GM18861 (cell line): Measurements from ENCODE around the gene ARL4C.
"Not testable (repeated sequence)": the region's sequence is repeated elsewhere in the genome, so short reads cannot be mapped to it uniquely, and the experiment has no call there.

Source experiments
- ATAC-seq: cut with Tn5 transposase; IDR thresholded peaks from one replicate; pipeline ENCODE4 v1.9.1; 2021; ENCODE audit not compliant: unreplicated experiment

Gene ARL4C

DNA sequence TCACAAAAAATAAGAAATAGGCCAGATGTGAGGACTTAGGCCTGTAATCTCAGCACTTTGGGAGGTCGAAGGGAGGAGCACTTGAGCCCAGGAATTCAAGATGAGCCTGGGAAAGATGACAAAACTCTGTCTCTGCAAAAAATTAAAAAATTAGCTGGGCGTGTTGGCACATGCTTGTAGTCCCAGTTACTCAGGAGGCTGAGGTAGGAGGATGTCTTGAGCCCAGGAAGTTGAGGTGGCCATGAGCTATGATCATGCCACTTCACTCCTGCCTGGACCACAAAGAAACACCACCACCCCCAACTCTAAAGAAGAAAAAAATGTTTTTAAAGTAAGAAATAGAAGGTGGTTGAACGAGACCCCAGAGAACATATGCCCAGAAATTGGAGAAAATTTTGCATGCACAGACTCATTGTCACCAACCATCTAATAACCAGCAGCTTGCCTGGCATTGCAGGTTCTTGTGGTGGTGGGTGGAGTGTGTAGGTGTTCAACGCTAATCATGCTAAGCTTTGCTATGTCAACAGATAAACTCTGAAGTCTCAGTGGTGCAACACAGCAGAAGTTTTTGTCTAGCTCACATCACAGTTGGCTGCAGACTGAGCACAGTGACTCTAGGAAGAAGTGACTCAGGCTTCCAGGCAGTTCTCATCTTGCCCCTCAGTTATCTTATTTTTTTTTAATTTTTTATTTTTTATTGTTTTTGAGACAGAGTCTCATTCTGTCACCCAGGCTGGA, 18.6 kb downstream of the ARL4C start:
- no peak for ATAC-seq

DNA sequence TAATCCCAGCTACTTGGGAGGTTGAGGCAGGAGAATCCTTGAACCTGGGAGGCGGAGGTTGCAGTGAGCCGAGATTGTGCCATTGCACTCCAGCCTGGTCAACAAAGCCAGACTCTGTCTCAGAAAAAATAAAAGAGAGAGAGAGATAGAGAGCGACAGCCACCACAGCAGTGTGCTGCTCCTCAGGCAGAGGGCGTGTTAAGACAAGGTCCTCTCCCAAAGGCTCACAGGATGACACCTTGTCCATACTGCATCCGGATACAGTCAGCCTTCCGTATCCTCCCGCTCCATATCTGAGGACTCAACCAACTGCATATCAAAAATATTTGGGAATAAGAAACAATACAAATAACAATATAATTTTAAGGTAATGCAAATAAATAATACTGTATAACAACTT, 20.1 kb downstream of the ARL4C start:
- ATAC-seq = no peak

DNA sequence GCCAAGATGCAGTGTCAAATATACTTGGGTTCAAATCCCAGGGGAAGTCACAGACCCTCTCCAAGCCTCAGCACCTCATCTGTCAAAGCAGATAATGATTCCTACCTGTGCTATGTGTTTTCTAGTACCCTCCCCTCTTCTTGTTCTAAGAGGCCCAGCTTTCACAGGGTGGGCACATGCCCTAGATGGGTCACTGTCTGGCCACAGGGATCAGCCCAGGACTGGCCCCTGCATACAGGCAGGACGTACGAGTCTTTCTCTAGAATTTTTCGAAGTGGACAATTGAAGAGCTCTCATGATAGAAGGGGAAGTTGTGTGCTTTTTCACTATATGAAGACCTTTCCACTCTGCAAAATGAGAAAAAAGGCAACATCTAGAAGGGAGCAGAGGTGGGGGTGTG, 22.2 kb downstream of the ARL4C start:
- ATAC-seq = no peak

DNA sequence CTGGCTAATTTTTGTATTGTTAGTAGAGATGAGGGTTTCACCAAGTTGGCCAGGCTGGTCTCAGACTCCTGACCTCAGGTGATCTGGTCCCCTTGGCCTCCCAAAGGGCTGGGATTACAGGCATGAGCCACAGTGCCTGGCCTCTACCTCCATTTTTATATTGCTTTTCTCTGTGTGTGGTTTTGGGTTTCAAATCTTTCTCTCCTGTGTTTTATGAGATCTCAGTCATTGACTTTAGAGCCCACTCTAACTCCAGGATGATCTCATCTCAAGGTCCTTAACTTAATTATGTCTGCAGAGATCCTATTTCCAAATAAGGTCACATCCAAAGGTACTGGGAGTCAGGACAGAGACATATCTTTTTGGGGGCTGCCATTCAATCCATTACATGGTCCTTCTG, 24.7 kb downstream of the ARL4C start:
- ATAC-seq = no peak

DNA sequence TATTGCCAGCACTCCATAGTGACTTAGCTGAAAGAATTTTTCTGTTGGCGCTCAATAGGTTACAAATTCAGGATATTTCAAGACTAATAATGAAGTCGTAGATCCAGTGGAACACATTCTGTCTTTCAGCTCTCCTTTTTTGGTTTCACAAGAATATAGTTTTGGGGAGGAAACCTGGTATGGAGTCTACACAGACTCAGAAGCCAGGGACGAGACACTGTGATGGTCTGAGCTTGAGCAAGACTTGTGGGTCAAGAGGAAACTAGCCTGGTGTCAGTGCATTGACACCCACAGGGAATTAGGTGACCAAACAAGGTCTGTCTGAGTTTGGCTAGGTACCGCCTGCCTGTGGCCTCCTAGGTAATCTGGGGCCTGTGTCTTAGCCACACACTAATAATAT, 26.9 kb downstream of the ARL4C start:
- ATAC-seq = no peak

DNA sequence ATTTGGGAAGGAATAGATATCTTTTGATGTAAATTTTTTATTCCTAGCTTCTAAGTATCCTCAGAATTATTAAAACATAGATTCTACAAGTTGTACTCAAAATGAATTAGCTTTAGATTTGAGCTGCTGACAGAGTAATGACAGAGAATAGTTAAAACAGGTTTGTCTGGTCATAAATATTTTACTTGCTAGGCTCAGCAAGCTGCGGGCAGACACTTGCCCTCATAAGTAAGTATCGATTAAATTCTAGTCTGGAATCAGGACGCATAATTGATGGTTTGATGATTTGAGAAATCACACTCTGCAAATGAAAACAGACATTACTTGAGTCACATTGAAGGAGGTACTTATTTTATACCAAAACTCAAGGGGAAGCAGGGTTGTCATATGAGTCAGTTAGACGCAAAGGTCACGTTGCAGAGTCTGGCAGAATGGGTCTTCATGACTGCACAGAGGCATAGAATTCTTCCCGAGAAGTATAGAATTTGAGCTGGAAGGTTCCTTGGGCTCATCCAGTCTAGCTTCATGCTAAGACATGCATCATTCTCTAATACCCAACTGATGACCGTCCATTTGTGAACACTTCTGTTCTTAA, 27.5 kb downstream of the ARL4C start:
- ATAC-seq = no peak

DNA sequence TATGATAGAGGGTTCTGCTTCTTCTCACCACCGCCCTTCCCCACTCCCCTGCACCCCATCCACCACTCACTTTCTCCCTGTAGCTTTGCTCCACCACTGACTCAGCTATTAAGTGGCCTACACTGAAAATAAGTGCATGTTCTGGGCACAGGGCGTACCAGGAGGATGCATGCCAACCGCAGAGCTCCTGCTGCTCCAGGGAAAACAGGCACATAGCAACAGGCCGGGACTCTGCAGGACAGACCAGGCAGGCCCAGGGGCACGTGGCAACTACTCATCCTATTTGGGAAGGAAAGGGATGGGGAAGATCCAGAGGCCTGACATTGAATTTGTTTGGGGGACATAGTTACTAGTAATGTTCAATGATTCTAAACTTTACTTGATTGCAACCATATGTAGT, 28.4 kb downstream of the ARL4C start:
- no peak for ATAC-seq

DNA sequence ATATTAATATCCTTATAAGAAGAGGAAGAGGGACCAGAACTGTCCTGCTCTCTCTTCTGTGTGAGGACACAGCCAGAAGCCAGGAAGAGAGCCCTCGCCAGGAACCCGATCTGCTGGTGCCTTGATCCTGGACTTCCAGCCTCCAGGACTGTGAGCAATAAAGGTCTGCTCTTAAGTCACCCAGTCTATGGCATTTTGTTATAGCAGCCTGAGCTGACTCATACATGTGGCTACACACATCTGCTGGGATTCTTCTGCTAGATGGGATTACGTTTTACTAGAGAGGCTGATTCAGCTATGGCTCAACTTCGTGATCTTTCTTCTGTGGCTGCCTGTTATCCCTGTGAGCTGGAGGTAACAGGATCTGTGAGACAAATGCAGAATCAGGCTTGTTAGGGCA, 29.6 kb downstream of the ARL4C start:
- ATAC-seq = no peak

DNA sequence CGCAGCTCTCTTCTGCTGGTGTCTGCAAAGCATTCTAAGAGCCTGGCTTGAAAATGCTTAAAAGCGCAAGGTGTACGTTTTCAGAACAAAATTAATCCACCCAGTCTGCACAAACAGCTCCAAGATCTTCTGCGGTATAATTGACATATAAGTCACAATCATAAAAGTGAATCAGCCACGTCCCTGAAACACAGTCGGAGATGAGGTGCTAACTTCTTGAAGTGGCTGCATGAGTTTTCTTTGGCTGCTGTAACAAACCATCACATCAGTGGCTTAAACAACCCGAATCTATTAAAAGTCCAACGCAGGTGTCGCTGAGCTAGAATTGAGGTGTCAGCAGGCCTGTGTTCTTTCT, 32.6 kb downstream of the ARL4C start:
- no peak for ATAC-seq

DNA sequence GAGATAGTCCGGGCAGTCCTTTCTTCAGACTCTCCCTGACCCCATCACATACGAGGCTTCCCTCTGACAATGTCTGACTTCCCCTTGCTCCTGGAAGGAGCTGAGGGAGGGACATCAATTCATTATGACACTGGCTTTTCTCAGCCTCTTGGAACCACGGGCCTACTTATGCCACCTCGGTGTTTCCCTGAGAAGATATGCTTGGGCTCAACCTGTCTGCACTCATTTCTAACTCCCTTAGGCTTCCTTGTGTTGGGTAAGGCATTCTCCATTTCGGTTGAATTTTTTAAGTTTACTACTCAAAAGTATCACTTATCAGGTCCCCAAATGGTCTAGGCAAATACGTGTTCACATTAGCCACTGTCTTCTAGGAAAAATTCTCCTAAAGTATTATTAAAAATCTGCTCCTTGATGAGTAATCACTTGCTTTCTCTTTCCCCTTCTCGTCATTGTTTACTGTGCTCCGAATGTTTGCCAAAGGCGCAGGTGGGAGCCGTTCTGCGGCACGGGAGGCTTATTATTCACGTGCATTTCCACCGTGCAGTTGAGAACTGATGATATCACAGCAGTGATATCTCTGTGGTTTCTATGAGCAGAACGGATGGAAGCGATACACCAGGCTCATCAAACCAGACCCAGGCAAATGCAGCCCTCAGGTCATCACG, 33.1 kb downstream of the ARL4C start:
- no peak for ATAC-seq

DNA sequence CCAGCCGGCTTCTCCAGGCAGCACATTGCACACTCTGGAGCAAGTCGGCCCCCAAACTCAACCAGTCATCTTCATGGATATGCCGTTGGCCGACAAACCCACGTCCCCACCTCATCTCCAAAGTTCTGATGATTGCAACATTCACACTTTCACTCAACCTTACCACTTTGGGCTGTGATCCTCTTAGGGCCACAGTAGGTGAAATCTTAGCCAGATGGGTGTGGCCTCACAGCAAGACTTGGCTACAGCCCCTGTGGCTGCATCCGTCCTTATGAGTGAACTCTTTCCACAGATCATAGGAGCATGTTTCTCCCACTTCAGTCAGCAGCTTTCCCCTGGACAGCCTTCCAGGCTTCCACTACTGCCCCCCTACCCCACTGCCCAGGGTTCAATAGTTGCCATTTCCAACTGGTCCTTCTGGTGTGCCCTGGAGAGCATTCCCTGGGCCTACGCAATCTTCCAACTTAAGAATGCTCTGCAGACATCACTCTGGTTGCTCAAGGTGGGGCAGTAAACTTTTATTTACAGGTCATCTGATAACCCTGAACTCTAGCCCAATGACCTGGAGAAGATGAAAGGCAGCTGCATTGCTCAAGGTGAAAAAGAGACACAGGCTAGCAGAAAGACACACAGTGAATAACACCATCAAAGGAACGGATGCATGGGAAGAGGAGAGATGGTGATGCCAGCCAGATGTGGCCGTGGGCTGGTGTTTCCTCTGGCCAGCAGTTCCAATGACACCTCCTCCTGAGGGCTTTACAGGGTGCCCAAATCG, 34.5 kb downstream of the ARL4C start:
- ATAC-seq = no peak

DNA sequence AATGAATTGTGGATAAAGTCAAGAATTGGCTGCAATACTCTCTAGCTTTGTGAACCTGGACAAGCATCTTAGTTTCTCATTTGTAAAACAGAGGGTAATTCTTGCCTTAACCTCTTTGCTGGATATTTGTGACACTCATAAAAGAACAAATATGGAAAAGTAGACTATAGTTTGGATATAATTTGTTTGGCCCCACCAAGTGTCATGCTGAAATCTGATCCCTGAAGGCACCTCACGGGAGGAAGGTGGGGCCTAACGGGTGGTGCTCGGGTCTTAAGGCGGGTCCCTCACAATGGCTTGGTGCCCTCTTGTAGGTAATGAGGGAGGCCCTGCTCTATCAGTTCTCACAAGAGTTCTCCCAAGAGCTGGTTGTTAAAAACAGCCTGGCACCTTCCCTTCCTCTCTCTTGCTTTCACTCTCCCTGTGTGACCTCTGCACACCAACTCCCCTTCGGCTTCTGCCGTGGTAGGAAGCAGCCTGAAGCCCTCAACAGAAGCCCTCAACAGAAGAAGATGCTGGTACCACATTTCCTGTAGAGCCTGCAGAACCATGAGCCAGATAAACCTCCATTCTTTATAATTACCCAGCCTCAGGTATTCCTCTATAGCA, 37.4 kb downstream of the ARL4C start:
- no peak for ATAC-seq

DNA sequence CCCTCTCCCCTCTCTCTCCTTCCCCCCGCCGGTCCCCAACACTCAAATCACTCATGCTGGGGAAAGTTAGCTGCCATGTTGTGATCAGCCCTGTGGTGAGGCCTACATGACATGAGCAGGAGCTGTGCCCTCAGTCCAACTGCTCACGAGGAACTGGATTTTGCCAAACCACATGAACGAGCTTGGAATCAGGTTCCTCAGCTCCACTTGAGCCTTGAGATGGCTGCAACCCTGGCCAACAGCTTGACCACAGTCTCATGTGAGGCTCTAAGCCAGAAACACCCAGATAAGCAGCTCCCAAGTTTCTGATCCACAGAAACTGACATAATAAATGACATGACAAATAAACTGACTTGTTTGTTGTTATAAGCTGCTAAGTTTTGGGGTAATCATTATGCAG, 38.4 kb downstream of the ARL4C start:
- no peak for ATAC-seq

DNA sequence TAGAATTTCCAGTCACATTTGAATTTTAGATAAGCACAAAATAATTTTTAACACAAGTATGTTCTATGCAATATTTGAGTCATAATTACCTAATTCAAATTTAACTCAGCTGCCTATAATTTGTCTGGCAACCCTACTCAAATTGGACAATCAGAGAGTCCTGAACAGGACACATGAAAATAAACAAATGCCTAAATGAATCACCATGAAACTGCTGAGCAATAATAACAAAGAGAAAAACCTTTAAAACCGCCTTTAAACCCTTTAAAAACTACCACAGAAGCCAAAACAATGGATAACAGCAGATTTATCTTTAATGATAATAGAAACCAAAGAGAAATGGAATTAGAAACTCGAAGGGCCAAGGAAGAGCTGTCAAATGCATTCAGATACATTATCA, 39.5 kb downstream of the ARL4C start:
- no peak for ATAC-seq

DNA sequence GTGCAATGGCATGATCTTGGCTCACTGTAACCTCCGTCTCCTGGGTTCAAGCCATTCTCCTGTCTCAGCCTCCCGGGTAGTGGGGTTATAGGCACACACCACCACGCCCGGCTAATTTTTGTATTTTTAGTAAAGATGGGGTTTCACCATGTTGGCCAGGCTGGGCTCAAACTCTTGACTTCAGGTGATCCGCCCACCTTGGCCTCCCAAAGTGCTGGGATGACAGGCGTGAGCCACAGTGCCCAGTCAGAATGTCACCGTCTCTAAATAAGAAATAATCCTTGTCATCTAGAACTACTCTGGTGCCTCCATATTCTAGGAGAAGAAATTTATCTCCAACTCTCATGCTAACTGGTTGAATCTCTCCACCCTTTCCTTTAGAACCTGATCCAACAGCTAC, 41.6 kb downstream of the ARL4C start:
- not testable (repeated sequence) for ATAC-seq

DNA sequence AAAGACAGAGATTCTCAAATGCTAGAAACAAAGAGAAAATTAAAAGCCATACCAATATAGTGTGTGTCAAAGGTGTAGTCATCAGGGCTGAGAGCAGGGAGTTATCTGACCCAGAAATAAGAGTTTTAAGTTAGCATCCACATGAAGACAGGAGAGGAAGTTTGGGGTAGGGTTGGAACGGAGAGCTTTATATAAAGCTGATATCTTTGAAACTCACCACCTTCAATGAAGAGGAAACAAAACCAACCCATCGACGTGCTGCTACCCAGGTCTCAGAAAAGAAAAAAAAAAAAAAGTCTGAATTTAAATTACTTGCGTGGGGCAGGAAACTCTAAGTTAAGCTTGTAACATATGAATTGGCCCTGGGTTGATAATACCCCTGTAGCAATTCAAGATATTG, 42.4 kb downstream of the ARL4C start:
- ATAC-seq = no peak

DNA sequence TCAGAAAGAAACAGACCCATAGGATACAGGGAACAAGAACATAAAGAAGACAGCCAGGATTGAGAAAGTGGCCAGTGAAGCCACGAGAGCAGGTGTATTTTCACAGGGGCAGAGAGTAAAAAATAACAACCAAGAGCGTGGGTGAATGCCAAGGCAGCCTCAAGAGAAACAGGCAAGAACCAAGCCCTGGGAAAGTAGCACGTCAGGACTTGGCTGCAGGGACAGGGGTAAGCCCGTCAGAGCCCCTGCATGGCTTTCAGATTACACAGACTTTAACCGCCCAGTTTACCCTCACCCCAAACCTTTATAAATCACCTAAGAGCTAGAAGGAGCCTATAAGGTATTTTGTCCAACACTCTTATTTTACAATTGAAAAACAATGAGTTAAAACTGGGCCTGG, 43.7 kb downstream of the ARL4C start:
- ATAC-seq = no peak

DNA sequence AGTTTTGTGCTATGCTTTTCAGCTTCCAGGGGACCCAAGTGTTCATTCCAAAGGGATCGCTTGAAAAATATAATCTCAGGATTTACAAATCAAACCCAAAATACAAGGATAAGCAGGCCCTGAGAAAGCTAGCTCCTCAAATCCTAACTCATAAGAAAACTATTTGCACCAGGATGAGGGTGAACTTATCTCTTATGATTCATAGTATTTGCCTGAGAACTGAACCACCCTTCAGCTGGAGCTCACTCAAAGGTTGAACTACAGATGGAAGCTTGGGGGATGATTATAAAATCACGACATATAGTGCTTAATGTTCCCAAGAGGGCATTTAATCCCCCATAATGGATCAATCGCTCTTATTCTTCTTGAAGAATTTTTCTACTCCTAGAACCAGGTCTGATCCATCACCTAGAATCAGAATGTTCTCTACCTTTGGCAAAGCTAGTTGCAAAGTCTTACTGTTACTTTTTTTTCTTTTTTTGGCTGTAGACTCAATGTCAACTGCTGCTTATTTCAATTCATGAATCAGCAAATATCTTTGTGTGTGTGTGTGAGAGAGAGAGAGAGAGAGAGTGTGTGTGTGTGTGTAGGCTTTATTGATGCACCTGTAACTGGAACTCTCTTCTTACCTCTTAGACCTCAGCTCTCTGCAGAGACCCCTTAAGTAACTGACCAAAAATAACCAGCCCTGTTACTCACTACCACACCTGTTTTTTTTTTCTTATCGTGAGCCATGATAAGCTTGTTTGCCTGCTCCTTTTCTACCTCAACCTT, 44.8 kb downstream of the ARL4C start:
- ATAC-seq = no peak

DNA sequence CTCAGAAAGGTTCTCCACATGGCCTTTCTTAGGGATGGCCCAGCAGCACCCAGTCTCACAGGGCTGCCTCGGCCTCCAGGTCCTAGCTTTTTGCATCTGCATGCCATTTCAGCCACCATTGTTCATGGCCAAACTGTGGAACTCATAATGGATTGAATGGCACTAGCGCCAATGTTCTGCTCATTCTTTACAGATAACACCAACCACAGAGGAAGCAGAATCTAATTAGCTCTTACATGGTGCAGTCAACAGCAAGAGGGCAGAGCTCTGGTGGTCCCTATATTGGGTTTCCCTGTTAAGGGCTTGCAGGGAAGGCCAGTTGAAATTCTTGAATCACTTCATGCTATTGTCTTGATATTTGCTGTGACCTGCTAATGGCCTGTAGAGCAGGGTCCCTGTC, 45.6 kb downstream of the ARL4C start:
- ATAC-seq = no peak

DNA sequence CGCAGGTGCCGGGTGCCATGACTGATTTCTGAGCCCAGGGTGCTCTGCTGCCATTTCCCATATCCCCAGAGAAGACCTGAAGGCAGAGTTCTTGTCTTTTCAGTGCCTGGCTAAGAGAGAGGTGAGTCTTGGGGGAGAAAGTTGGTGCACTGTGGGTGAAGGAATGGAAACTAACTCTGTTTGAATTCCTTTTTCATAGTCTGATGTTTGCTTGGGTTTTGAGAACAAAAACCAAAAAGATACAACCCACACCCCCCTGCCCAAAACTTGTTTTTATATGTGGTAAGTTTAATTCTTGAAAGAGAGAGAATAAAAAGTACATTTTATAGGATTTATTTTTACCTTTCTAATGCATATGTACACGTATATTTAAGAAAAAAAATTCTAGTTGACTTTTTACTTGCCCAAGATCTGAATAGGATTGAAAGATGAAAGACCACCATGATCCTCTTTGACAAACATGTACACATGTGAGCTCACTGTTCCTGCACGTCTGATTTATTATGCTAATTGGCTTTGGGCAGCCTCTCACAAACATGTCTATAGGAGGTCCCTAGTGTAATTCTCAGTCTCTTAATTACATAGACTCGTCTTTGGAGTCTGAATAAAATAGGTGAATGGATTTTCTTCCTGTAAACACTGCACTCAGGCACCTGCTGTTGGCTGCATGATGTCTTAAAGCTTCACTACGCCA, 46.3 kb downstream of the ARL4C start:
- ATAC-seq = no peak
